ENCODE measurements around the gene INTS14.

The INTS14 gene

DNA sequence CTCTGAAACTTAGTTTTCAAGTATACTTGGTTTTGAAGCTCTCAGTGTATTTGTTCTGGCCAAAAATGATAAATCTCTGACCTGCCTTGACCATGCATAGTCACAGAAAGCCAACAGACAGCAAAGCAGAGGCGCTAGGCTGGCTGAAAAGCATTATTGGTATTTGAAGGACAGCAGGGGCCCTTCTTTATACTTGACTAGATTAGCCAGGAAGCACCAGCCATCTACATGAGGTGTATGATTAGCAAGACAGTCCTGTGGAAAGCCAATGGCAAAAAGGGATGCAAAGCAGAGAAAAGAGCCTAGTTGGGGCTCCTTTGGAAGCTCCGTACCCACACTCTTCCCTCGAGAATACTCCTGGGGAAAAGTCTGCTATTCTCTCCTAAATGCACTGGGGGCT lies 18.6 kb upstream of the INTS14 start:
- Histone ChIP-seq H3K18ac (ENCODE audit: low read length) (no peak overlapping the region), H4K8ac (ENCODE audit: low read depth, low read length) (no peak overlapping the region), H3K79me1 (ENCODE audit: low read length) (no peaks in the 10 kb centered on the region), H4K5ac (ENCODE audit: low read length) (no peak overlapping the region), H3K4me3 (ENCODE audit: low read length) (no peak overlapping the region), H3K27ac (ENCODE audit: low read depth, low read length) (no peak overlapping the region), H3K79me2 (ENCODE audit: control insufficient read depth, insufficient read depth, low read length) (no peaks in the 10 kb centered on the region), H3K56ac (ENCODE audit: low read length) (no peak overlapping the region), H3K4ac (ENCODE audit: low read depth, low read length) (no peak overlapping the region), H2BK15ac (replicated peaks; ENCODE audit: low read depth) (no peak overlapping the region), H2BK5ac (ENCODE audit: low read length) (no peak overlapping the region), H3K23ac (ENCODE audit: low read length) (no peak overlapping the region), H3K4me2 (ENCODE audit: low read length) (no peak overlapping the region), H3K9ac (ENCODE audit: low read length) (no peak overlapping the region), H3K4me1 (ENCODE audit: control insufficient read depth, low read depth, low read length) (no peaks in the 10 kb centered on the region), H3K36me3 (ENCODE audit: control insufficient read depth, insufficient read depth, low read length) (no peaks in the 10 kb centered on the region), H2BK120ac (ENCODE audit: low read depth, low read length) (no peak overlapping the region), H2AK5ac (ENCODE audit: low read length) (no peak overlapping the region), H3K27me3 (ENCODE audit: insufficient read depth, low read length, poor library complexity) (no peaks in the 10 kb centered on the region)
- no CpG with 5 or more reads among the region's 3 CpGs for WGBS (ENCODE audit: extremely low coverage, insufficient coverage, low lambda C conversion rate)
- DNase-seq, result no peak

DNA sequence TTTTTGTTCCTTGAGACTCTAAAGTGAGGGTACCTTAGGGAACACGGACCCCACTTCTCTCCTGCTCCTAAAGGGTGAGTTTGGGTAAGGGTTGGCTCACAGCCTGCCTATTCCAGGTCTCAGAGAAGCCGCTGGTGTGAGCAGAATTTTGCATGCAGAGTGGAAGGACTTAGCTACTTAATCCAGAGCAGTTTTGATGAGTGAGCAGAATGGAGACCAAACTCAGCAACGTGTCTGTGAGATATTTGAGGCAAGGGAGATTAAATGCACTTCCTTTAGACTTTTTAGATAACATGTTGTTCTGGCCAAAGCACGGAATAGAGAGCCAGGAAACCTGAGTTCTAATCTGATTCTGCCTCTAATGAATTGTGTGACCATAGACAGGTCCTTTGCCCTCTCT lies 15.9 kb upstream of the INTS14 start:
- WGBS (ENCODE audit: extremely low coverage, insufficient coverage, low lambda C conversion rate), result no CpG with 5 or more reads among the region's 4 CpGs
- H3K23ac ChIP-seq (ENCODE audit: low read length), result no peak overlapping the region
- DNase-seq, result no peak
- H4K8ac ChIP-seq (ENCODE audit: low read depth, low read length), result no peak overlapping the region
- H3K36me3 ChIP-seq (ENCODE audit: control insufficient read depth, insufficient read depth, low read length), result no peaks in the 10 kb centered on the region
- H3K4me3 ChIP-seq (ENCODE audit: low read length), result no peak overlapping the region
- H3K4me1 ChIP-seq (ENCODE audit: control insufficient read depth, low read depth, low read length), result no peaks in the 10 kb centered on the region
- no peak overlapping the region for H2BK120ac ChIP-seq (ENCODE audit: low read depth, low read length)
- H2BK5ac ChIP-seq (ENCODE audit: low read length), result no peak overlapping the region
- no peak overlapping the region for H3K27ac ChIP-seq (ENCODE audit: low read depth, low read length)
- H3K27me3 ChIP-seq (ENCODE audit: insufficient read depth, low read length, poor library complexity), result no peaks in the 10 kb centered on the region
- no peak overlapping the region for H4K5ac ChIP-seq (ENCODE audit: low read length)
- no peak overlapping the region for H2AK5ac ChIP-seq (ENCODE audit: low read length)
- H3K4ac ChIP-seq (ENCODE audit: low read depth, low read length), result no peak overlapping the region
- no peak overlapping the region for H3K18ac ChIP-seq (ENCODE audit: low read length)
- no peaks in the 10 kb centered on the region for H3K79me2 ChIP-seq (ENCODE audit: control insufficient read depth, insufficient read depth, low read length)
- H3K4me2 ChIP-seq (ENCODE audit: low read length), result no peak overlapping the region
- H3K9ac ChIP-seq (ENCODE audit: low read length), result no peak overlapping the region
- H3K56ac ChIP-seq (ENCODE audit: low read length), result no peak overlapping the region
- H2BK15ac ChIP-seq (replicated peaks; ENCODE audit: low read depth), result no peak overlapping the region
- H3K79me1 ChIP-seq (ENCODE audit: low read length), result no peaks in the 10 kb centered on the region

- no peak overlapping the region for H3K9ac ChIP-seq (ENCODE audit: low read length)
- no peak overlapping the region for H2BK15ac ChIP-seq (replicated peaks; ENCODE audit: low read depth)
- no peak overlapping the region for H3K4me3 ChIP-seq (ENCODE audit: low read length)
- no peaks in the 10 kb centered on the region for H3K27me3 ChIP-seq (ENCODE audit: insufficient read depth, low read length, poor library complexity)
- H3K4me2 ChIP-seq (ENCODE audit: low read length), result no peak overlapping the region
- H2BK120ac ChIP-seq (ENCODE audit: low read depth, low read length), result no peak overlapping the region
- no peak overlapping the region for H3K18ac ChIP-seq (ENCODE audit: low read length)
- no peaks in the 10 kb centered on the region for H3K4me1 ChIP-seq (ENCODE audit: control insufficient read depth, low read depth, low read length)
- no peak overlapping the region for H3K4ac ChIP-seq (ENCODE audit: low read depth, low read length)
- no peaks in the 10 kb centered on the region for H3K36me3 ChIP-seq (ENCODE audit: control insufficient read depth, insufficient read depth, low read length)
- H3K56ac ChIP-seq (ENCODE audit: low read length), result no peak overlapping the region
- no peak overlapping the region for H2AK5ac ChIP-seq (ENCODE audit: low read length)
- no peak overlapping the region for H3K23ac ChIP-seq (ENCODE audit: low read length)
- no peak overlapping the region for H4K5ac ChIP-seq (ENCODE audit: low read length)
- DNase-seq, result no peak
- H3K79me1 ChIP-seq (ENCODE audit: low read length), result no peaks in the 10 kb centered on the region
- no peaks in the 10 kb centered on the region for H3K79me2 ChIP-seq (ENCODE audit: control insufficient read depth, insufficient read depth, low read length)
- no peak overlapping the region for H4K8ac ChIP-seq (ENCODE audit: low read depth, low read length)
- H2BK5ac ChIP-seq (ENCODE audit: low read length), result no peak overlapping the region
- H3K27ac ChIP-seq (ENCODE audit: low read depth, low read length), result no peak overlapping the region
Measured at GRCh38 chr15:65623103-65623502, 12.2 kb upstream of the INTS14 start.

- no peak within 1 kb of the TSS for H4K8ac ChIP-seq (ENCODE audit: low read depth, low read length)
- H4K5ac ChIP-seq (ENCODE audit: low read length), result no peak within 1 kb of the TSS
- no peak within 1 kb of the TSS for H3K4me3 ChIP-seq (ENCODE audit: low read length)
- WGBS (ENCODE audit: extremely low coverage, insufficient coverage, low lambda C conversion rate), result no CpG with 5 or more reads among the region's 6 CpGs
- H3K79me1 ChIP-seq (ENCODE audit: low read length), result no peaks in the 10 kb centered on the region
- H2BK5ac ChIP-seq (ENCODE audit: low read length), result no peak within 1 kb of the TSS
- H3K79me2 ChIP-seq (ENCODE audit: control insufficient read depth, insufficient read depth, low read length), result no peaks in the 10 kb centered on the region
- no peak within 1 kb of the TSS for H3K4me2 ChIP-seq (ENCODE audit: low read length)
- H2BK15ac ChIP-seq (replicated peaks; ENCODE audit: low read depth), result no peak within 1 kb of the TSS
- H3K36me3 ChIP-seq (ENCODE audit: control insufficient read depth, insufficient read depth, low read length), result no peaks in the 10 kb centered on the region
- no peak within 1 kb of the TSS for H3K9ac ChIP-seq (ENCODE audit: low read length)
- no peak within 1 kb of the TSS for H3K56ac ChIP-seq (ENCODE audit: low read length)
- no peak within 1 kb of the TSS for H3K18ac ChIP-seq (ENCODE audit: low read length)
- no peak within 1 kb of the TSS for H2AK5ac ChIP-seq (ENCODE audit: low read length)
- no peaks in the 10 kb centered on the region for H3K4me1 ChIP-seq (ENCODE audit: control insufficient read depth, low read depth, low read length)
- no peak within 1 kb of the TSS for H3K4ac ChIP-seq (ENCODE audit: low read depth, low read length)
- no peak within 1 kb of the TSS for H3K27ac ChIP-seq (ENCODE audit: low read depth, low read length)
- no peak for DNase-seq
- no peaks in the 10 kb centered on the region for H3K27me3 ChIP-seq (ENCODE audit: insufficient read depth, low read length, poor library complexity)
- no peak within 1 kb of the TSS for H2BK120ac ChIP-seq (ENCODE audit: low read depth, low read length)
- H3K23ac ChIP-seq (ENCODE audit: low read length), result no peak within 1 kb of the TSS
Measured at GRCh38 chr15:65621638-65622037, 10.7 kb upstream of the INTS14 start, which contains the start of gene SLC24A1. Gene SLC24A1, plus strand, starts transcription at chr15:65621938. Its CDS starts 2,143 bp downstream, at chr15:65624081.

GRCh38 chr15:65620833-65621232 lies 9.9 kb upstream of the INTS14 start:
- Histone ChIP-seq H2BK120ac (ENCODE audit: low read depth, low read length) (no peak overlapping the region), H3K56ac (ENCODE audit: low read length) (no peak overlapping the region), H3K79me2 (ENCODE audit: control insufficient read depth, insufficient read depth, low read length) (no peaks in the 10 kb centered on the region), H3K4me3 (ENCODE audit: low read length) (no peak overlapping the region), H3K4me2 (ENCODE audit: low read length) (no peak overlapping the region), H3K4ac (ENCODE audit: low read depth, low read length) (no peak overlapping the region), H3K18ac (ENCODE audit: low read length) (no peak overlapping the region), H3K27me3 (ENCODE audit: insufficient read depth, low read length, poor library complexity) (no peaks in the 10 kb centered on the region), H3K4me1 (ENCODE audit: control insufficient read depth, low read depth, low read length) (no peaks in the 10 kb centered on the region), H3K27ac (ENCODE audit: low read depth, low read length) (no peak overlapping the region), H3K9ac (ENCODE audit: low read length) (no peak overlapping the region), H2BK5ac (ENCODE audit: low read length) (no peak overlapping the region), H4K5ac (ENCODE audit: low read length) (no peak overlapping the region), H2AK5ac (ENCODE audit: low read length) (no peak overlapping the region), H3K23ac (ENCODE audit: low read length) (no peak overlapping the region), H4K8ac (ENCODE audit: low read depth, low read length) (no peak overlapping the region), H3K79me1 (ENCODE audit: low read length) (no peaks in the 10 kb centered on the region), H3K36me3 (ENCODE audit: control insufficient read depth, insufficient read depth, low read length) (no peaks in the 10 kb centered on the region), H2BK15ac (replicated peaks; ENCODE audit: low read depth) (no peak overlapping the region)
- DNase-seq, result no peak
- WGBS (ENCODE audit: extremely low coverage, insufficient coverage, low lambda C conversion rate), result no CpG with 5 or more reads among the region's 2 CpGs

- no peak overlapping the region for H3K4me2 ChIP-seq (ENCODE audit: low read length)
- no peak overlapping the region for H3K56ac ChIP-seq (ENCODE audit: low read length)
- no peak overlapping the region for H3K4me3 ChIP-seq (ENCODE audit: low read length)
- H3K9ac ChIP-seq (ENCODE audit: low read length), result no peak overlapping the region
- no peaks in the 10 kb centered on the region for H3K27me3 ChIP-seq (ENCODE audit: insufficient read depth, low read length, poor library complexity)
- H3K4me1 ChIP-seq (ENCODE audit: control insufficient read depth, low read depth, low read length), result no peaks in the 10 kb centered on the region
- no peak overlapping the region for H3K27ac ChIP-seq (ENCODE audit: low read depth, low read length)
- no peaks in the 10 kb centered on the region for H3K79me1 ChIP-seq (ENCODE audit: low read length)
- H2BK5ac ChIP-seq (ENCODE audit: low read length), result no peak overlapping the region
- no peak overlapping the region for H3K4ac ChIP-seq (ENCODE audit: low read depth, low read length)
- no peak overlapping the region for H4K8ac ChIP-seq (ENCODE audit: low read depth, low read length)
- no peak overlapping the region for H2AK5ac ChIP-seq (ENCODE audit: low read length)
- no peak overlapping the region for H3K23ac ChIP-seq (ENCODE audit: low read length)
- H3K18ac ChIP-seq (ENCODE audit: low read length), result no peak overlapping the region
- no peaks in the 10 kb centered on the region for H3K79me2 ChIP-seq (ENCODE audit: control insufficient read depth, insufficient read depth, low read length)
- WGBS (ENCODE audit: extremely low coverage, insufficient coverage, low lambda C conversion rate), result no CpG with 5 or more reads among the region's 5 CpGs
- H2BK15ac ChIP-seq (replicated peaks; ENCODE audit: low read depth), result no peak overlapping the region
- no peaks in the 10 kb centered on the region for H3K36me3 ChIP-seq (ENCODE audit: control insufficient read depth, insufficient read depth, low read length)
- DNase-seq, result peak; percentile 47
- no peak overlapping the region for H4K5ac ChIP-seq (ENCODE audit: low read length)
- H2BK120ac ChIP-seq (ENCODE audit: low read depth, low read length), result no peak overlapping the region
Measured at GRCh38 chr15:65619626-65620290, 8.8 kb upstream of the INTS14 start.

All from mesendoderm (in vitro differentiated cells).